ENCODE results near the gene FCAR.
"Not testable (repeated sequence)": the region's sequence is repeated elsewhere in the genome, so short reads cannot be mapped to it uniquely, and the experiment has no call there.

DNA sequence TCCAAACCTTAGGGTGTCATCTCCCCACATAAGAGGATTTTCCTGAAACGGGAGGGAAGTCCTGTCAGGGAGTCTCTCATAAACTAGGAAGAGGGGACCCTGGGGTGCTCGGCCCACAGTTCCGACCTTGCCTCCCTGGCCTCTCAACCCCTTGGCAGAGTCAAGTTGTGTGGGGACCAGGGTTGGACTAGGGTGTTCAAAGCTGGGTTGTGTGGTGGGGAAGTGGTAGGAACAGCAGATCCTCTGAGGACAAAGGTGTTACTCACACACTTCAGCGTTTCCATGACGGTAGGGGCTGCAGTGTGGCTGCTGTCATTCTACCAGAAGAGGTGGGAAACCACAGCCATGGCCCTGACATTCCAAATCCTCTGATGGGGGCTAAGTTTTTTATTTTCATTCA is 38.9 kb upstream of the FCAR start:
- TF ChIP-seq CTCF (IDR thresholded peaks at IDR 0.05; ENCODE audit: low read depth, low read length, poor library complexity, severe bottlenecking); EZH2phosphoT487 (IDR thresholded peaks at IDR 0.05; ENCODE audit: borderline replicate concordance, low read length): not testable (repeated sequence)

Measured in DOHH2 (cell line).